Lower lobe of right lung (tissue), 2 donors: Measurements from ENCODE around the gene MYO5B. TPM values are rescaled to one million over a fixed set of nuclear protein-coding genes. Genes with fewer than 3 reads are reported as not detected.

Experiments
- ATAC-seq, 2 donors: fragments of 200-7000 bp; cut with Tn5 transposase; one replicate each; pipeline ENCODE4 v1.9.1; 2020 to 2022; ENCODE audit warnings: mild to moderate bottlenecking in 2 of 2, moderate library complexity in 2 of 2
- DNase-seq: peaks from one replicate; pipeline ENCODE4 v3.0.0-alpha.2; 2020
- H3K27ac ChIP-seq: fragments of 200-600 bp; one replicate; pipeline ENCODE4 v1.8.0; 2022
- H3K27me3 ChIP-seq: fragments of 200-600 bp; one replicate; pipeline ENCODE4 v1.8.0; 2022; ENCODE audit warnings: low read depth
- H3K36me3 ChIP-seq: fragments of 200-600 bp; one replicate; pipeline ENCODE4 v1.8.0; 2022; ENCODE audit warnings: mild to moderate bottlenecking
- H3K4me1 ChIP-seq: fragments of 200-600 bp; one replicate; pipeline ENCODE4 v1.8.0; 2022
- H3K4me3 ChIP-seq: fragments of 200-600 bp; one replicate; pipeline ENCODE4 v1.8.0; 2022; ENCODE audit warnings: mild to moderate bottlenecking
- H3K9me3 ChIP-seq: fragments of 200-600 bp; one replicate; pipeline ENCODE4 v1.8.0; 2022
- CTCF ChIP-seq: fragments of 200-600 bp; IDR thresholded peaks from one replicate; pipeline ENCODE4 v1.8.0; 2022; ENCODE audit warnings: antibody characterized with exemption, mild to moderate bottlenecking
- intact Hi-C: fragments of 100-400 bp; cut with DNase I; formaldehyde crosslinking; loops from one replicate; pipeline ENCODE4 v1.11.0; 2022
- total RNA-seq: library from RNA; stranded (reverse); fragmentation: NEBNext Ultra II Directional; extraction: Animal tissue kit (Norgen Biotek cat#: 25700); gene quantifications from one replicate; pipeline ENCODE4 v1.2.1, GENCODE V29; 2021
- donor health status: DM: no; HTN: yes; CAD: no; lungs with severe emphysema.

Gene MYO5B
- total RNA-seq, 1 donor from 2014 or later, result 23.3 TPM

- no peak for DNase-seq
- Histone ChIP-seq H3K4me3 (no peak overlapping the region), H3K4me1 (peaks cover 6% of the 10 kb centered on the region), H3K27ac (no peak overlapping the region), H3K36me3 (peaks cover 5% of the 10 kb centered on the region), H3K27me3 (peaks cover 6% of the 10 kb centered on the region), H3K9me3 (no peaks in the 10 kb centered on the region)
- intact Hi-C loops, result no loop called here
- TF ChIP-seq CTCF, result no peak
- ATAC-seq, result no peak
Observed at GRCh38 chr18:49847524-49847923, 347.4 kb downstream of the MYO5B start.

- Histone ChIP-seq H3K27ac (no peak overlapping the region), H3K4me3 (no peak overlapping the region), H3K9me3 (no peaks in the 10 kb centered on the region), H3K27me3 (peaks cover 6% of the 10 kb centered on the region), H3K4me1 (peaks cover 6% of the 10 kb centered on the region), H3K36me3 (peaks cover 5% of the 10 kb centered on the region)
- ATAC-seq (no peak), DNase-seq (no peak)
- TF ChIP-seq CTCF, result no peak
- intact Hi-C loops, result no loop called here
Observed at GRCh38 chr18:49846718-49847470, 348.1 kb downstream of the MYO5B start.

GRCh38 chr18:49846361-49846662 is 348.6 kb downstream of the MYO5B start:
- no peak for DNase-seq
- intact Hi-C loops, result no loop called here
- no peak overlapping the region for H3K4me3 ChIP-seq
- peaks cover 5% of the 10 kb centered on the region for H3K36me3 ChIP-seq
- H3K27ac ChIP-seq, result no peak overlapping the region
- H3K9me3 ChIP-seq, result no peaks in the 10 kb centered on the region
- ATAC-seq, result no peak
- no peak for TF ChIP-seq CTCF
- peaks cover 6% of the 10 kb centered on the region for H3K27me3 ChIP-seq
- H3K4me1 ChIP-seq, result peaks cover 6% of the 10 kb centered on the region

GRCh38 chr18:49845629-49846360 is 349.2 kb downstream of the MYO5B start:
- H3K27me3 ChIP-seq, result peaks cover 6% of the 10 kb centered on the region
- H3K9me3 ChIP-seq, result no peaks in the 10 kb centered on the region
- no peak overlapping the region for H3K27ac ChIP-seq
- H3K36me3 ChIP-seq, result peaks cover 5% of the 10 kb centered on the region
- ATAC-seq (no peak), DNase-seq (no peak)
- TF ChIP-seq CTCF, result no peak
- H3K4me3 ChIP-seq, result no peak overlapping the region
- peaks cover 6% of the 10 kb centered on the region for H3K4me1 ChIP-seq
- intact Hi-C loops, result no loop called here

- DNase-seq, result no peak
- Histone ChIP-seq H3K36me3 (peaks cover 5% of the 10 kb centered on the region), H3K9me3 (no peaks in the 10 kb centered on the region), H3K4me3 (no peak overlapping the region), H3K27me3 (peaks cover 6% of the 10 kb centered on the region), H3K4me1 (peaks cover 6% of the 10 kb centered on the region), H3K27ac (no peak overlapping the region)
- no peak for TF ChIP-seq CTCF
- no peak for ATAC-seq
- intact Hi-C loops, result no loop called here
Observed at GRCh38 chr18:49844903-49845302, 350.0 kb downstream of the MYO5B start.
